ENCODE results near the gene TRAPPC12. TPM values are rescaled to one million over a fixed set of nuclear protein-coding genes. Genes with fewer than 3 reads are reported as not detected.

The TRAPPC12 gene
- total and polyA plus RNA-seq, 12 donors: 71.9 to 256 (median 89.6) TPM

DNA sequence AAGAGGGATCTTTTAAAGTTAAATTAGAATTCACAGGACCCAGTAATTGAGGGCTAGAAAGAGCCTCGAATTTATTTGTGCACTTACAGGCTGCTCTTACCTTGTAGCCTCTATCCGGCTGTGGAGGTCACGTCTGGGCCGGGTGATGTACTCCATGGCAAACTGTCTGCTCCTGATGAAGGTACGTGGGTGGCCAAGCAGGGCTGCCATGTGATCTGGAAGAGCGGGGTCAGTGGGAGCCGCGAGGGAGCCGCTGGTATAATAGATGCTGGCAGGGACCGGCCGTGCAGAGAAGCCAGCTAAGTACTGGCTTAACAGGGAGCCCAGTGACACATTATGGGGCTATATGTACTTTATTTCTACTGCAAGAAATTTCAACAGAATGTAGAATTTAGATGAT lies 80.7 kb downstream of the TRAPPC12 start:
- Histone ChIP-seq H3K27ac (peak overlapping the region; percentile 14 to 88 (median 78)), H3K4me3 (no peak overlapping the region), H3K36me3 (peaks cover 0 to 84% (median 20%) of the 10 kb centered on the region in 9 donors), H3K4me1 (peaks cover 14 to 48% (median 34%) of the 10 kb centered on the region in 9 donors), H3K9me3 (no peaks in the 10 kb centered on the region), H3K27me3 (no peaks in the 10 kb centered on the region)
- ATAC-seq (peak; percentile 25 to 73 (median 51)), DNase-seq (no peak)
- TF ChIP-seq CTCF (IDR thresholded peaks at IDR 0.05): no peak
- WGBS, 2 donors: 44 to 68% methylated on average over 11 of the region's 11 CpGs
- intact Hi-C loops (cut with DNase I): loop anchor here in 6 of 10 donors (5.0 kb wide), 3 partner anchors 38 to 83 kb away; partner anchors contain the start of genes EIPR1 (in 1 of the 6) and TRAPPC12 (in 1 of the 6)

DNA sequence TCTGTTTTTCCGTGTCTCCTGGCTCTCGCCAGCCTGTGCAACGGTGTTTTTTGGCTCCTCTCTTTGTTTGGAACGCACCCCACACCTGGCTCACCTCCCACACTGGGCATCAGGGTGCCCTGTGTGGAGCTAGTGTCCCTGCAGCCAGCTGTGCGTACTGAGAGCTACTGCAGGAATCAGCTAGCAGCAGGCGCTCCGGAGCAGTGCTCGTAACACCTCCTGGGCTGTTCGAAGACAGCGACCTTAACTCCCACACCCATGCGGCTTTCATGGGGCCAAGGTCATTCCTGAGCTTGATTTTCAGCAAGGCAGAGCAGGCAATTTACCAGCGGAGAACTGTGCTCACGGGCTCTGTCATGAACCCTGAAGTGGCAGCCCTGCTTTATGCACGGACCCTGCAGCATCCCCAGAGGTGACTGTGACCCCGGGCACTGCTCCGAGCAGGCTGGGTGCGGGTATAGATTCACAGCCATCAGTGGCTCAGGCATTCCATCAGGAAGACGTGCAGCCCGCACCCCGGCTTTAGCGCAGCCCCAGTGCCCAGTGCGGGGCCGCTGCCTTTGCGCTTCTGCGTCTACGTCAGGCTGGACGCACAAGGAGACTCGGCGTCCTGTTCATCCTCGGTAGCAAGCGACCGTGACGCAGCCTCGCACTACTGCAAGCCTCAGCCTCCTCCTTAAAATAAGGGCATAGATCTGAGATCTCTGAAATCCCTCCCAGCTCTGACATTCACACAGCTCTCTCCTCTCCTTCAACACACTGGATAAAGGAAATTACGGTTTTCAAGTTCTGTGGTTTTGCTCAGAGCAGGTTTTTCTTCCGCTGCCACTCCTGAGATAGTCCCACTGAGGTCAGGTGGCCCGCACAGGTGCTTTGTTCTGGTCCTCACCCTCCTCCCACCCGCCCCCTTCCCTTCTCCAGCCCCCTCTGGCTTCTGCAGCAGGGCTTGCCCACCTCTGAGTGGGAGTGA lies 81.6 kb downstream of the TRAPPC12 start:
- Histone ChIP-seq H3K36me3 (peaks cover 0 to 84% (median 23%) of the 10 kb centered on the region in 9 donors), H3K27me3 (no peaks in the 10 kb centered on the region), H3K9me3 (no peaks in the 10 kb centered on the region), H3K27ac (peak overlapping the region in 9 of 10 donors; percentile 43 to 88 (median 79)), H3K4me3 (no peak overlapping the region), H3K4me1 (peaks cover 14 to 56% (median 39%) of the 10 kb centered on the region in 9 donors)
- DNase-seq (peak in 1 of 2 donors; percentile 55), ATAC-seq (peak in 7 of 8 donors; percentile 22 to 74 (median 48))
- intact Hi-C loops (cut with DNase I): loop anchor here in 6 of 10 donors (5.0 kb wide), 3 partner anchors 39 to 84 kb away; partner anchors contain the start of genes EIPR1 (in 1 of the 6) and TRAPPC12 (in 1 of the 6)
- WGBS, 2 donors: 79 to 82% methylated on average over 38 of the region's 38 CpGs
- TF ChIP-seq CTCF (IDR thresholded peaks at IDR 0.05): no peak

DNA sequence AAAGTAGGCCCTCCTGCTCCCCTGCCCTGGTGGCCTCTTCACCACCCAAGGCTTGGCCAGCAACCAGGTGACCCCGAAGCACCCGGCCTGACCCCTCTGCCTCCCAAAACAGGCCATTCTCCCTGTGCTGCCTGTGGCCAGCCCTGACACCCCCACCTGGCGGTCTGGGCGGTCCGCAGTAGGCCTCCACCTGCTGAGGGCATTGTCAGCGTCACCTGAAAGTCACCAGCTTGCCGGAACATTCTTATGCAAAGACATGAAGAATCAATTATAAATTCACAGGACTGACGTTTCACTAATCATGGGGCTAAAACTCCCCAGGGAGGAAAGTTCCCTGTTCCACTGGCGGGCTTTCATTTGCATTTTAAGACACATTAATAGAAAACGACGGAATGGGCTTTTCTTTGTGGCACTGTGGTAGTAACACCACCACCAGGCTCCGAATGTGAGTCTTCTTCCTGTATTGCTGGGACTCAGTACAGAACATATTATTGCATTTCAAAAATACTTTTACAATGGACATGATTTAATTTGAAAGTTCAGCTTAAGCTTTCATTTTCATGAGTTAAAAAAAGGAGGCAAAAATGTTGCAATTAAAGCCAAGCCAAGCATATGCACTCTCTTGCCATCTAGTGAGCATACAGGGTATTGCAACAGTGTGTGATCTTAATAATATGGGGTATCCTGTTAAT lies 82.5 kb downstream of the TRAPPC12 start:
- DNase-seq: peak in 1 of 2 donors; percentile 50
- intact Hi-C loops (cut with DNase I): loop anchor here in 7 of 10 donors (1.0 to 5.0 kb wide), 4 partner anchors 38 to 85 kb away; partner anchors contain the start of genes EIPR1 (in 1 of the 7) and TRAPPC12 (in 1 of the 7)
- Histone ChIP-seq H3K27me3 (no peaks in the 10 kb centered on the region), H3K4me3 (no peak overlapping the region), H3K36me3 (peaks cover 0 to 84% (median 22%) of the 10 kb centered on the region in 9 donors), H3K9me3 (no peaks in the 10 kb centered on the region), H3K27ac (peak overlapping the region in 8 of 10 donors; percentile 8 to 84 (median 44)), H3K4me1 (peaks cover 14 to 63% (median 47%) of the 10 kb centered on the region in 9 donors)
- ATAC-seq: no peak
- peak; percentile 88 to 96 (median 94) for TF ChIP-seq CTCF (IDR thresholded peaks at IDR 0.05)
- whole genome bisulfite sequencing, 2 donors: 62 to 67% methylated on average over 12 of the region's 12 CpGs

Data from heart right ventricle (tissue), 16 donors.